GM13976 (cell line): Measurements from ENCODE around the gene SREBF1.

ENCODE experiments used
- DNase-seq: peaks from one replicate; pipeline ENCODE4 v3.0.0; 2012; ENCODE audit warnings: low spot score
- in situ Hi-C: fragments of 300-500 bp; cut with MboI; formaldehyde crosslinking; loops from one replicate; pipeline ENCODE4 v1.12.0; 2022; ENCODE audit warnings: low sequenced_read_pairs, mixed read lengths, inconsistent platforms; ENCODE audit not compliant: unreplicated experiment
- TF ChIP-seq, protein P1 (sequence below): IDR thresholded peaks from 2 replicates; pipeline ENCODE4 v1.5.1; 2012; ENCODE audit warnings: borderline replicate concordance, mild to moderate bottlenecking; ENCODE audit not compliant: insufficient read depth; ENCODE audit errors: extremely low read depth, missing control alignments, control extremely low read depth

Gene SREBF1

DNA sequence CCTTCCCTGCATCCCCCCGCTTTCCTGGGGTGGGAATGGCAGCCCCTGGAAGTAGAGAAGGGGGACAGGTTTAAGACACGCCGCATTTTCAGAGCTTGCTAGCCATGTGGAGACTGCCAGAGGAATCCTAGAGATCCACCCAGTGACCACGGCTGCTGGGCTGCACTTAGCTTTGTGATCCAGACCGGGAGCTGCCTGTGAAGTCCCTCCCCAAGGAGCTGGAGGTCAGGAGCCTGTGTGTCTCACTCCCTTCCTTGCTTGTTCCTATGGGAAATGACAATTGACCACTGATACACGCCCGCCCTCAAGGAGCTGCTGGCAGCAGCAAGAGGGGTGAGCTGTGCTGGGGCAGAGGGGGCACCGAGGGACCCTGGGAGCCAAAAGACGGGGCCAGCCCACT is 73.7 kb downstream of the SREBF1 start:
- in situ Hi-C loops: no loop called here
- DNase-seq: no peak
- TF ChIP-seq, protein P1, sequence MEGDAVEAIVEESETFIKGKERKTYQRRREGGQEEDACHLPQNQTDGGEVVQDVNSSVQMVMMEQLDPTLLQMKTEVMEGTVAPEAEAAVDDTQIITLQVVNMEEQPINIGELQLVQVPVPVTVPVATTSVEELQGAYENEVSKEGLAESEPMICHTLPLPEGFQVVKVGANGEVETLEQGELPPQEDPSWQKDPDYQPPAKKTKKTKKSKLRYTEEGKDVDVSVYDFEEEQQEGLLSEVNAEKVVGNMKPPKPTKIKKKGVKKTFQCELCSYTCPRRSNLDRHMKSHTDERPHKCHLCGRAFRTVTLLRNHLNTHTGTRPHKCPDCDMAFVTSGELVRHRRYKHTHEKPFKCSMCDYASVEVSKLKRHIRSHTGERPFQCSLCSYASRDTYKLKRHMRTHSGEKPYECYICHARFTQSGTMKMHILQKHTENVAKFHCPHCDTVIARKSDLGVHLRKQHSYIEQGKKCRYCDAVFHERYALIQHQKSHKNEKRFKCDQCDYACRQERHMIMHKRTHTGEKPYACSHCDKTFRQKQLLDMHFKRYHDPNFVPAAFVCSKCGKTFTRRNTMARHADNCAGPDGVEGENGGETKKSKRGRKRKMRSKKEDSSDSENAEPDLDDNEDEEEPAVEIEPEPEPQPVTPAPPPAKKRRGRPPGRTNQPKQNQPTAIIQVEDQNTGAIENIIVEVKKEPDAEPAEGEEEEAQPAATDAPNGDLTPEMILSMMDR: no peak

DNA sequence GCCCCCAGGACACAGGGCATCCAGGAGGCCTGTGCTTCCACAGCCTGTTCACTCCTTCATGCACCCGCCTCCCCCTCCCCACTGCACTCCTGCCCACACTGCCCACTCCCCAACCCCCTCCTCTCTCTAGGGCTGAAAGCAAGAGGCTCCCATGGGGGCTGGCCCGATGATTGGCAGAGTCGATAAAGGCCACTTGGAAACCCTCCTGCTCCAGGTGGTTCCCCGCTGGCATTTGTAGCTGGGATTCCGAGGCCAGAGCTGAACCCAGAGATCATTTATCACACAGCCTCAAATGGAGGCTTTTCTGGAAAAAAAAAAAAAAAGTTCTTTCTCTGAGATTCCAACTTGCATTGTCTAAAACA is 74.1 kb downstream of the SREBF1 start:
- no peak for DNase-seq
- TF ChIP-seq, protein P1: no peak
- in situ Hi-C loops: no loop called here
